HEK293 (cell line): ENCODE data around the gene KIF19.

ENCODE experiments used
- CTCF ChIA-PET: fragments of 350-600 bp; formaldehyde crosslinking; extraction: SDS; loops from one replicate; lab custom pipeline; 2021; ENCODE audit warnings: antibody characterized with exemption; lab: Yijun Ruan, JAX
- POLR2A ChIA-PET: fragments of 300-600 bp; formaldehyde crosslinking; extraction: SDS; loops from one replicate; lab custom pipeline; 2020; ENCODE audit warnings: antibody characterized with exemption, inconsistent platforms; lab: Yijun Ruan, JAX
- H3K27ac ChIP-seq: fragments of 200-500 bp; sonication (Bioruptor generic); 2 replicates; pipeline ENCODE4 v1.5.1; 2014; ENCODE audit warnings: low read depth, low read length, control low read depth, inconsistent platforms; ENCODE audit errors: extremely low read depth
- H3K36me3 ChIP-seq, 2 experiments: fragments of 200-500 bp in 1 of 2; sonication (Bioruptor generic) in 1 of 2; 1 replicate in 1 of 2; 2 replicates in 1 of 2; pipeline ENCODE4 v1.5.1; 2014 to 2017; ENCODE audit warnings: inconsistent platforms in 2 of 2, low read length in 2 of 2; ENCODE audit not compliant: control insufficient read depth in 2 of 2, insufficient read depth in 1 of 2
- H3K4me1 ChIP-seq: fragments of 200-500 bp; sonication (Bioruptor generic); 2 replicates; pipeline ENCODE4 v1.5.1; 2014; ENCODE audit warnings: mild to moderate bottlenecking, low read length, inconsistent platforms; ENCODE audit not compliant: control insufficient read depth, insufficient read depth
- H3K4me3 ChIP-seq: 2 replicates; pipeline ENCODE4 v1.5.1; 2011; ENCODE audit warnings: low read depth, mild to moderate bottlenecking, control low read depth, low read length, moderate library complexity
- H3K9me3 ChIP-seq: fragments of 200-500 bp; sonication (Bioruptor generic); 2 replicates; pipeline ENCODE4 v1.5.1; 2014; ENCODE audit warnings: low read depth, low read length, inconsistent platforms; ENCODE audit not compliant: control insufficient read depth, insufficient read depth
- BCL11B ChIP-seq: fragments of 450-650 bp; formaldehyde crosslinking; IDR thresholded peaks from 2 replicates; pipeline ENCODE4 v1.5.1; 2016; ENCODE audit warnings: low read depth, missing biosample characterization, missing genetic modification characterization
- GLIS2 ChIP-seq: fragments of 450-650 bp; formaldehyde crosslinking; IDR thresholded peaks from 2 replicates; pipeline ENCODE4 v1.5.1; 2016; ENCODE audit warnings: missing biosample characterization, missing genetic modification characterization
- TRIM28 ChIP-seq: IDR thresholded peaks from 2 replicates; pipeline ENCODE4 v1.6.1; 2011; ENCODE audit warnings: low read length, control low read depth, borderline replicate concordance
- ZBTB17 ChIP-seq: fragments of 450-650 bp; formaldehyde crosslinking; IDR thresholded peaks from 2 replicates; pipeline ENCODE4 v1.5.1; 2016; ENCODE audit warnings: missing biosample characterization, missing genetic modification characterization
- ZFP69B ChIP-seq: fragments of 450-650 bp; formaldehyde crosslinking; IDR thresholded peaks from 2 replicates; pipeline ENCODE4 v1.5.1; 2016; ENCODE audit warnings: missing biosample characterization, missing genetic modification characterization
- ZIC2 ChIP-seq: fragments of 450-650 bp; formaldehyde crosslinking; IDR thresholded peaks from 2 replicates; pipeline ENCODE4 v1.5.1; 2016; ENCODE audit warnings: missing biosample characterization, missing genetic modification characterization
- ZNF10 ChIP-seq: fragments of 450-650 bp; formaldehyde crosslinking; IDR thresholded peaks from 2 replicates; pipeline ENCODE4 v1.5.1; 2017; ENCODE audit warnings: missing biosample characterization, missing genetic modification characterization
- ZNF121 ChIP-seq: fragments of 450-650 bp; formaldehyde crosslinking; IDR thresholded peaks from 2 replicates; pipeline ENCODE4 v1.5.1; 2016; ENCODE audit warnings: missing biosample characterization, missing genetic modification characterization
- ZNF16 ChIP-seq: fragments of 450-650 bp; formaldehyde crosslinking; IDR thresholded peaks from 2 replicates; pipeline ENCODE4 v1.5.1; 2016; ENCODE audit warnings: low read depth, missing biosample characterization, missing genetic modification characterization
- ZNF221 ChIP-seq: fragments of 450-650 bp; formaldehyde crosslinking; IDR thresholded peaks from 2 replicates; pipeline ENCODE4 v1.5.1; 2017; ENCODE audit warnings: missing biosample characterization, missing genetic modification characterization, borderline replicate concordance
- ZNF223 ChIP-seq: fragments of 450-650 bp; formaldehyde crosslinking; IDR thresholded peaks from 2 replicates; pipeline ENCODE4 v1.5.1; 2016; ENCODE audit warnings: missing biosample characterization, missing genetic modification characterization
- ZNF266 ChIP-seq: fragments of 450-650 bp; formaldehyde crosslinking; IDR thresholded peaks from 2 replicates; pipeline ENCODE4 v1.5.1; 2016; ENCODE audit warnings: missing biosample characterization, missing genetic modification characterization, low read depth
- ZNF394 ChIP-seq: fragments of 450-650 bp; formaldehyde crosslinking; IDR thresholded peaks from 2 replicates; pipeline ENCODE4 v1.5.1; 2016; ENCODE audit warnings: missing biosample characterization, missing genetic modification characterization, mild to moderate bottlenecking, moderate library complexity, borderline replicate concordance
- ZNF426 ChIP-seq: fragments of 450-650 bp; formaldehyde crosslinking; IDR thresholded peaks from 2 replicates; pipeline ENCODE4 v1.5.1; 2017; ENCODE audit warnings: missing biosample characterization, missing genetic modification characterization, mild to moderate bottlenecking, inconsistent platforms, moderate library complexity
- ZNF596 ChIP-seq: fragments of 450-650 bp; IDR thresholded peaks from 2 replicates; pipeline ENCODE4 v1.5.0; 2018; ENCODE audit warnings: missing biosample characterization, mild to moderate bottlenecking, missing genetic modification characterization, moderate library complexity
- ZNF621 ChIP-seq: fragments of 450-650 bp; formaldehyde crosslinking; IDR thresholded peaks from 2 replicates; pipeline ENCODE4 v1.5.1; 2017; ENCODE audit warnings: missing biosample characterization, missing genetic modification characterization
- ZNF654 ChIP-seq: fragments of 450-650 bp; formaldehyde crosslinking; IDR thresholded peaks from 2 replicates; pipeline ENCODE4 v1.5.1; 2016; ENCODE audit warnings: low read depth, missing biosample characterization, missing genetic modification characterization
- ZNF660 ChIP-seq: fragments of 450-650 bp; IDR thresholded peaks from 2 replicates; pipeline ENCODE4 v1.5.1; 2018; ENCODE audit warnings: missing biosample characterization, mild to moderate bottlenecking, missing genetic modification characterization
- ZNF830 ChIP-seq: fragments of 450-650 bp; IDR thresholded peaks from 2 replicates; pipeline ENCODE4 v1.5.0; 2018; ENCODE audit warnings: missing biosample characterization, missing genetic modification characterization, low read depth, mild to moderate bottlenecking, moderate library complexity
- TF ChIP-seq, protein P1 (sequence below): fragments of 450-650 bp; formaldehyde crosslinking; IDR thresholded peaks from 2 replicates; pipeline ENCODE4 v1.5.1; 2016; ENCODE audit warnings: missing biosample characterization, missing genetic modification characterization
- TF ChIP-seq, protein P2 (sequence below): fragments of 450-650 bp; formaldehyde crosslinking; IDR thresholded peaks from 2 replicates; pipeline ENCODE4 v1.5.1; 2016; ENCODE audit warnings: missing biosample characterization, missing genetic modification characterization
- TF ChIP-seq, protein P3 (sequence below): fragments of 450-650 bp; formaldehyde crosslinking; IDR thresholded peaks from 2 replicates; pipeline ENCODE4 v1.5.1; 2016; ENCODE audit warnings: missing biosample characterization, missing genetic modification characterization
- TF ChIP-seq, protein P4 (sequence below): sonication (generic); formaldehyde crosslinking; IDR thresholded peaks from 2 replicates; pipeline ENCODE4 v1.8.1; 2022; ENCODE audit warnings: mild to moderate bottlenecking, moderate library complexity, missing genetic modification reagents
- TF ChIP-seq, protein P5 (sequence below): fragments of 450-650 bp; formaldehyde crosslinking; IDR thresholded peaks from 2 replicates; pipeline ENCODE4 v1.5.1; 2016; ENCODE audit warnings: missing biosample characterization, missing genetic modification characterization

The KIF19 gene

DNA sequence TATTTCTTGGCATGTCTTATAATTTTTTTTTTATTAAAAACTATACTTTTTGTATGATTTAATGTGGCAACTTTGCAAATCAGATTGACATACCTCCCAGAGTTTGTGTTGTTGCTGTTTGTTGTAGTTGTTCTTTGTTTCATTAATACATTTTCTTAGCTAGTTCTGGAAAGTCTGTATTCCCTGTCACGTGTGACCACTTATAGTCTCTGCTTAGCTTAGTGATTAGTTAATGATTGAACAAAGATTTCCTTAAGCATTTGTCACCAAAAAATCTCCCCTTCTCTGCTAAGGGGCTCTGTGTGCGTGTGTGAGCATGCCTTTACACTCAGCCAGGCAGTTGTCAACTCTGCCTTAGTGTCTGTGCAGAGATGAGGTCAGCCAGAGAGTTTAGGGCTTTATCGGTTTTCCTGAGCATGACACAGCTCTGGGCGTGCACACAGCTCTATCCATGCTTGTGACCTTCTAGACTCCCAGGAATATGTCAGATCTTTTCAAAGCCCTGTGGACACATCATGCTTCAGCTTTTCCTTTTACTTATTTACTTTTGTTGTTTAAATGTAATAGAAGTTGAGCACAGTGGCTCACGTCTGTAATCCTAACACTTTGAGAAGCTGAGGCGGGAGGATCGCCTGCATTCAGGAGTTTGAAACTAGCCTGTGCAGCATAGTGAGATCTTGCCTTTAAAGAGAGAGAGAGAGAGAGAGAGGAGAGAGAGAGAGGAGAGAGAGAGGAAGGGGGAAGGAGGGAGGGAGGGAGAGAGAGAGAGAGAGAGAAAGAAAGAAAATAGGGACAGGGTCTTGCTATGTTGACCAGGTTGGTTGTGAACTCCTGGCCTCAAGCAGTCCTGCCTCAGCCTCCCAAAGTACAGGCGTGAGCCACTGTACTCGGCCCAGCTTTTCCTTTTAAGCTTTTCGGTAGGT, 30.1 kb upstream of the KIF19 start:
- ChIA-PET POLR2A (interaction anchor here (0.5 to 1.9 kb wide), 6 partner anchors 9 to 1229 kb away, joined by 3 to 7 read pairs (median 6); partner anchors contain the start of gene RPL38), CTCF (interaction anchor here (0.5 to 8.5 kb wide), 32 partner anchors 9 to 404 kb away, joined by 3 to 108 read pairs (median 4); partner anchors contain the start of genes BTBD17 and TTYH2)
- no peaks in the 10 kb centered on the region for H3K9me3 ChIP-seq
- no peaks in the 10 kb centered on the region for H3K36me3 ChIP-seq
- no peak overlapping the region for H3K27ac ChIP-seq
- 0 out of 2 replicates have a peak, but pooled peaks have one; percentile 40 for TF ChIP-seq ZBTB17 (tag by site-specific recombination)
- TF ChIP-seq, protein P1, sequence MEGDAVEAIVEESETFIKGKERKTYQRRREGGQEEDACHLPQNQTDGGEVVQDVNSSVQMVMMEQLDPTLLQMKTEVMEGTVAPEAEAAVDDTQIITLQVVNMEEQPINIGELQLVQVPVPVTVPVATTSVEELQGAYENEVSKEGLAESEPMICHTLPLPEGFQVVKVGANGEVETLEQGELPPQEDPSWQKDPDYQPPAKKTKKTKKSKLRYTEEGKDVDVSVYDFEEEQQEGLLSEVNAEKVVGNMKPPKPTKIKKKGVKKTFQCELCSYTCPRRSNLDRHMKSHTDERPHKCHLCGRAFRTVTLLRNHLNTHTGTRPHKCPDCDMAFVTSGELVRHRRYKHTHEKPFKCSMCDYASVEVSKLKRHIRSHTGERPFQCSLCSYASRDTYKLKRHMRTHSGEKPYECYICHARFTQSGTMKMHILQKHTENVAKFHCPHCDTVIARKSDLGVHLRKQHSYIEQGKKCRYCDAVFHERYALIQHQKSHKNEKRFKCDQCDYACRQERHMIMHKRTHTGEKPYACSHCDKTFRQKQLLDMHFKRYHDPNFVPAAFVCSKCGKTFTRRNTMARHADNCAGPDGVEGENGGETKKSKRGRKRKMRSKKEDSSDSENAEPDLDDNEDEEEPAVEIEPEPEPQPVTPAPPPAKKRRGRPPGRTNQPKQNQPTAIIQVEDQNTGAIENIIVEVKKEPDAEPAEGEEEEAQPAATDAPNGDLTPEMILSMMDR (tag by site-specific recombination) = no peak
- no peak for TF ChIP-seq ZNF121 (tag by site-specific recombination)
- peak; percentile 65; the same call in 1 of the 2 replicates for TF ChIP-seq ZNF596 (tag by site-specific recombination)
- TF ChIP-seq ZNF223 (tag by site-specific recombination) = no peak
- peak; percentile 58; the same call in 1 of the 2 replicates for TF ChIP-seq TRIM28
- H3K4me1 ChIP-seq = no peaks in the 10 kb centered on the region
- no peak overlapping the region for H3K4me3 ChIP-seq

DNA sequence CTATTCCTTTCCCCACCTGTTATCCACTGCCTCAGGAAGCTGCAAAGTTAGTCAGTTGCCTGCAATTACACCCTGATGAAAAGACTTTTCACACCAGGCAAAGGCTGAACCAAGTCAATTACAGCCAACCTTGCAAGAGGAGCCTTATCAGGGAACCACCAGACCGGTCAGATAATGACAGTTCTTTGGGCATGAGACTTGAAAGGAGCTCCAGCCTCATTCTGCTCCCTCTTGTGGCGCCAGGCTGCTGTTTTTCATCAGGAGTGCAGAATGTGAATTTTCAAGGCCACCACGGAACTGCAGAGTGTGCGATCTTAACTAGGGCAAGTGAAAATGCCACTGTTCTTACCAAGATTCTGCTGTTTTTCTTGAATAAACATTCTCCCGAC, 29.5 kb upstream of the KIF19 start:
- Histone ChIP-seq H3K27ac (no peak overlapping the region), H3K9me3 (no peaks in the 10 kb centered on the region), H3K4me1 (no peaks in the 10 kb centered on the region), H3K4me3 (no peak overlapping the region), H3K36me3 (no peaks in the 10 kb centered on the region)
- CTCF ChIA-PET = interaction anchor here (0.5 to 8.5 kb wide), 25 partner anchors 12 to 375 kb away, joined by 3 to 108 read pairs (median 4); partner anchors contain the start of genes BTBD17 and TTYH2
- POLR2A ChIA-PET = interaction anchor here (0.5 to 1.9 kb wide), 8 partner anchors 12 to 1558 kb away, joined by 3 to 7 read pairs (median 6); partner anchors contain the start of genes RPL38, TTYH2 and WBP2
- TF ChIP-seq, protein P2, sequence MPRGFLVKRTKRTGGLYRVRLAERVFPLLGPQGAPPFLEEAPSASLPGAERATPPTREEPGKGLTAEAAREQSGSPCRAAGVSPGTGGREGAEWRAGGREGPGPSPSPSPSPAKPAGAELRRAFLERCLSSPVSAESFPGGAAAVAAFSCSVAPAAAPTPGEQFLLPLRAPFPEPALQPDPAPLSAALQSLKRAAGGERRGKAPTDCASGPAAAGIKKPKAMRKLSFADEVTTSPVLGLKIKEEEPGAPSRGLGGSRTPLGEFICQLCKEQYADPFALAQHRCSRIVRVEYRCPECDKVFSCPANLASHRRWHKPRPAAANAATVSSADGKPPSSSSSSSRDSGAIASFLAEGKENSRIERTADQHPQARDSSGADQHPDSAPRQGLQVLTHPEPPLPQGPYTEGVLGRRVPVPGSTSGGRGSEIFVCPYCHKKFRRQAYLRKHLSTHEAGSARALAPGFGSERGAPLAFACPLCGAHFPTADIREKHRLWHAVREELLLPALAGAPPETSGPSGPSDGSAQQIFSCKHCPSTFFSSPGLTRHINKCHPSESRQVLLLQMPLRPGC (tag by site-specific recombination) = no peak
- no peak for TF ChIP-seq ZIC2 (tag by site-specific recombination)
- no peak for TF ChIP-seq ZNF394 (tag by site-specific recombination)
- TF ChIP-seq ZNF426 = no peak
- TF ChIP-seq, protein P3, sequence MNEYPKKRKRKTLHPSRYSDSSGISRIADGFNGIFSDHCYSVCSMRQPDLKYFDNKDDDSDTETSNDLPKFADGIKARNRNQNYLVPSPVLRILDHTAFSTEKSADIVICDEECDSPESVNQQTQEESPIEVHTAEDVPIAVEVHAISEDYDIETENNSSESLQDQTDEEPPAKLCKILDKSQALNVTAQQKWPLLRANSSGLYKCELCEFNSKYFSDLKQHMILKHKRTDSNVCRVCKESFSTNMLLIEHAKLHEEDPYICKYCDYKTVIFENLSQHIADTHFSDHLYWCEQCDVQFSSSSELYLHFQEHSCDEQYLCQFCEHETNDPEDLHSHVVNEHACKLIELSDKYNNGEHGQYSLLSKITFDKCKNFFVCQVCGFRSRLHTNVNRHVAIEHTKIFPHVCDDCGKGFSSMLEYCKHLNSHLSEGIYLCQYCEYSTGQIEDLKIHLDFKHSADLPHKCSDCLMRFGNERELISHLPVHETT = no peak
- TF ChIP-seq ZNF830 = no peak
- no peak for TF ChIP-seq GLIS2
- no peak for TF ChIP-seq ZFP69B (tag by site-specific recombination)
- TF ChIP-seq, protein P4, sequence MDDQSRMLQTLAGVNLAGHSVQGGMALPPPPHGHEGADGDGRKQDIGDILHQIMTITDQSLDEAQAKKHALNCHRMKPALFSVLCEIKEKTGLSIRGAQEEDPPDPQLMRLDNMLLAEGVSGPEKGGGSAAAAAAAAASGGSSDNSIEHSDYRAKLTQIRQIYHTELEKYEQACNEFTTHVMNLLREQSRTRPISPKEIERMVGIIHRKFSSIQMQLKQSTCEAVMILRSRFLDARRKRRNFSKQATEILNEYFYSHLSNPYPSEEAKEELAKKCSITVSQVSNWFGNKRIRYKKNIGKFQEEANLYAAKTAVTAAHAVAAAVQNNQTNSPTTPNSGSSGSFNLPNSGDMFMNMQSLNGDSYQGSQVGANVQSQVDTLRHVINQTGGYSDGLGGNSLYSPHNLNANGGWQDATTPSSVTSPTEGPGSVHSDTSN (CRISPR knock-in tag) = no peak
- no peak for TF ChIP-seq ZNF16 (tag by site-specific recombination)
- TF ChIP-seq BCL11B (tag by site-specific recombination) = no peak
- TF ChIP-seq ZNF654 (tag by site-specific recombination) = peak; percentile 20; the same call in 1 of the 2 replicates
- TF ChIP-seq ZNF266 (tag by site-specific recombination) = no peak
- no peak for TF ChIP-seq ZNF221
- TF ChIP-seq ZNF660 (tag by site-specific recombination) = 0 out of 2 replicates have a peak, but pooled peaks have one; percentile 33
- TF ChIP-seq, protein P5, sequence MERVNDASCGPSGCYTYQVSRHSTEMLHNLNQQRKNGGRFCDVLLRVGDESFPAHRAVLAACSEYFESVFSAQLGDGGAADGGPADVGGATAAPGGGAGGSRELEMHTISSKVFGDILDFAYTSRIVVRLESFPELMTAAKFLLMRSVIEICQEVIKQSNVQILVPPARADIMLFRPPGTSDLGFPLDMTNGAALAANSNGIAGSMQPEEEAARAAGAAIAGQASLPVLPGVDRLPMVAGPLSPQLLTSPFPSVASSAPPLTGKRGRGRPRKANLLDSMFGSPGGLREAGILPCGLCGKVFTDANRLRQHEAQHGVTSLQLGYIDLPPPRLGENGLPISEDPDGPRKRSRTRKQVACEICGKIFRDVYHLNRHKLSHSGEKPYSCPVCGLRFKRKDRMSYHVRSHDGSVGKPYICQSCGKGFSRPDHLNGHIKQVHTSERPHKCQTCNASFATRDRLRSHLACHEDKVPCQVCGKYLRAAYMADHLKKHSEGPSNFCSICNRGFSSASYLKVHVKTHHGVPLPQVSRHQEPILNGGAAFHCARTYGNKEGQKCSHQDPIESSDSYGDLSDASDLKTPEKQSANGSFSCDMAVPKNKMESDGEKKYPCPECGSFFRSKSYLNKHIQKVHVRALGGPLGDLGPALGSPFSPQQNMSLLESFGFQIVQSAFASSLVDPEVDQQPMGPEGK (tag by site-specific recombination) = no peak
- no peak for TF ChIP-seq ZNF621 (tag by site-specific recombination)
- no peak for TF ChIP-seq ZNF10 (tag by site-specific recombination)
